Measurements from ENCODE around the gene C4BPA.

Gene C4BPA

DNA sequence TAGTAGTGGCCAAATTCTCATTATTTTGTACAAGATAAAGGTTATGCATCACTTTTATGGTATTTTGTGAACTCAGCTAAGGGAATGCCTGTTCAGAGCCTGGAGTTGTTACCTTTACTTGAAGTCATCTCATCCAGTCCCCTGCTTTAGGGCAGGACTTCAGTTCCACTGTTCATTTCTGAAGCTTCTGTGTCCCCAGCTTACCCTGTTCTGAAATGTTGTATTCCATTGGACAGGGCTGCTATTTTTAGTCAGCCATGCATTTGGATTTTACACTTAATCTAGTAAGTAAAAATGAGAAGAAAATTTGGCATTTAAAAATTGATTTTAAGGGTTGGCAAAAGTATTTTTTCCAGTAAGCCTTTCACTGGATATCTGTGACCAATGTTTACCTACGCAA, 27.0 kb upstream of the C4BPA start:
- Histone ChIP-seq H3K27me3 (no peaks in the 10 kb centered on the region), H3K27ac (no peak overlapping the region)
- TF ChIP-seq Cebpa-rat (IDR thresholded peaks at IDR 0.05) = no peak

DNA sequence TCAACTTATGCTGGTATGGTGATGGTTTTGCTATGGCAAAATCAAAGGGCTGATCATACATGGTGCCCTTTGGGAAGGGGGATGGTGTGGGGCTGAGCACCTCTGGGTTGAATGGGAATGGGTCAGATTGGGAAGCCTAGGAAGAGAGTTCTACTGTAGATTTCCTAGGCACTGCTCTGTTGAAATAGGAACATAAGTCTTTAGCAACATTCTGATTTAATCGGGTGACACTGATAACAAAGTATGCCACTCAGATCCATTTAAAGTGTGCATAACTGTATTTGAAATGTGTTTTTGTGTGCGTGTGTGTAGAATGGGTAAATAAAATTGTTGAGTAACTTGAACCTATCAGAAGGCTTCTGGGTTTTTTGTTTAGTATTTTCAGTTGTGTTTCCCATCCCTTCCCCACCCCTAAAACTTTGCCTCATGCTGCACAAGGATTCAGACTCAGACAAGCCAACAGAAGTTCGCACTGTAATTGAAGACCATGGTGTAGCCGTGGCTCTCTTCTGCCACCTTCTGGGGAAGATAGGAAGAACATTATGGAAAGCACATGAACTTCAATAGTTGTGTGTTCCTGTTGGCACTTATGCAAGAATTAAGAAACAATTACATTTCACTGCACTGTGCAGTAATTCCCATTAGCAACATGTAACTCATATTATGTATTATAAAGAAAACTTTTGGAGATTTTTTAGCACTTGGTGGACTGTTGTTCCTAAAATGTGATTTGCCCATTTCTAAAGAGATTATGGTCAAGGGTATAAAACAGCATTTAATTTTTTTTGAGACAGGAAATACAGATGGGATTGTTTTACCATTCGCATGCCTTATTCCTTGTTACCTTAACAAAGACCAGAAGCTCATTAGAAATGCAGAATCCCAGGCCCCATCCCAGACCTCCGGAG, 26.3 kb upstream of the C4BPA start:
- no peak overlapping the region for H3K9ac ChIP-seq
- no peak overlapping the region for H3K27ac ChIP-seq
- no peak overlapping the region for H3K4me3 ChIP-seq
- H3K36me3 ChIP-seq = no peaks in the 10 kb centered on the region
- no peaks in the 10 kb centered on the region for H3K27me3 ChIP-seq
- H3K4me1 ChIP-seq = no peaks in the 10 kb centered on the region
- H3K4me2 ChIP-seq = no peak overlapping the region
- no peaks in the 10 kb centered on the region for H3K9me3 ChIP-seq
- no peak for TF ChIP-seq Cebpa-rat (IDR thresholded peaks at IDR 0.05)
- H4K20me1 ChIP-seq = no peaks in the 10 kb centered on the region

More for the DNA sequence above, 27.0 kb upstream of the C4BPA start:
- H3K4me2 ChIP-seq = no peak overlapping the region
- no peaks in the 10 kb centered on the region for H3K9me3 ChIP-seq
- no peak overlapping the region for H3K9ac ChIP-seq
- no peaks in the 10 kb centered on the region for H3K4me1 ChIP-seq
- no peaks in the 10 kb centered on the region for H3K36me3 ChIP-seq
- H4K20me1 ChIP-seq = no peaks in the 10 kb centered on the region
- H3K4me3 ChIP-seq = no peak overlapping the region

DNA sequence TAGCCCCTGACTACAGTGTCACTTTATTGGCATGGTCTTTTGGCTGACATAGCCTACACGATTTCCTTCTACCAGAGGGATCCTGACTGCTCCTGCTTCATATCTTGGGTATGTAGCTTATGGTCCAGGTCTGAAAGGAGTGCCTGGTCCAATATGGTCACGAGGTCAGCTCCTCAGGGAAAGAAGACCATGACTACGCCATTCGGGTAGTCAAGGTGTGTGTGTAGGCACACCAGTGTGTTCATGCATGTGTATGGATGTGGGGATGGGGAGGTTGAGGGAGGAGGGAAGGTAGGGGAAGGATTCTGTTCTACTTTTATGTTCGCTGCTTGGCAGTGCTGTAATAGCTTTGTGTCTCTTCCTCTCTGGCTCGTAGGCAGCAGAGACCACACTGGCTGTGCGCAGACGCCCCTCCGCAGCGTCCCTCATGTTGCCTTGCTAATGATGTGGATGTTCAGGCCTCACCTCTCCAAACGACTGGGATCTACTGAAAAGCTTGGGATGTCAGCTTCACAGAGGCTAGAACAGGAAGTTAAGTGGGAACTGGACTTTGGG, 25.4 kb upstream of the C4BPA start:
- Histone ChIP-seq H3K4me3 (no peak overlapping the region), H3K27me3 (no peaks in the 10 kb centered on the region), H3K27ac (no peak overlapping the region), H3K9me3 (no peaks in the 10 kb centered on the region), H3K4me1 (no peaks in the 10 kb centered on the region), H3K36me3 (no peaks in the 10 kb centered on the region), H3K4me2 (no peak overlapping the region), H3K9ac (no peak overlapping the region), H4K20me1 (no peaks in the 10 kb centered on the region)
- no peak for TF ChIP-seq Cebpa-rat (IDR thresholded peaks at IDR 0.05)

DNA sequence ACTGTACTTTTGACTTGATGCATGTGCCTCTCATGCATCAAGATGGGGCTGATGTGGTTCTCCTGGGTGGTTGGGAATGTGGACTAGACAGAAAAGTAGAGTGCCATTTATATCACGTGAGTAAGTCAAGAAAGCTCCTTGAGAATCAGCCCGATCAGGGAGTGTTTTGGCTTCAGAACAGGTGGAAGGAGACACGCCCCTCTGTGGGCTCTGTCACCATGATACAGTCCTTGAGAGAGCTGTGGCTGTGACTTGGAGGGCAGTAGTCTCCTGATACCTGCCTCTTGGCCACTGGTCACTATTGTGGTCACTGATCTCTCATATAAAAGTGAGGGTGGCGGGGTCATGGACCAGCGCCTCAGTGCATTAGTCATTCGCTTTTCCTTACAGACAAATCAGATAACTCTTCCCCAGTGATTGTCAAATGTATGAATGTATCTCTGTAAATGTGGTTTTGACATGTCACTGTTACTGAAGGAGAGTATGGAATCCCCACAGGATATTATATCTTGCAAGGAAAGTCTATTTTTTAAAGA, 24.3 kb upstream of the C4BPA start:
- Histone ChIP-seq H3K4me3 (no peak overlapping the region), H3K4me1 (no peaks in the 10 kb centered on the region), H3K9me3 (no peaks in the 10 kb centered on the region), H4K20me1 (no peaks in the 10 kb centered on the region), H3K27ac (no peak overlapping the region), H3K9ac (no peak overlapping the region), H3K4me2 (no peak overlapping the region), H3K27me3 (no peaks in the 10 kb centered on the region), H3K36me3 (no peaks in the 10 kb centered on the region)
- no peak for TF ChIP-seq Cebpa-rat (IDR thresholded peaks at IDR 0.05)

DNA sequence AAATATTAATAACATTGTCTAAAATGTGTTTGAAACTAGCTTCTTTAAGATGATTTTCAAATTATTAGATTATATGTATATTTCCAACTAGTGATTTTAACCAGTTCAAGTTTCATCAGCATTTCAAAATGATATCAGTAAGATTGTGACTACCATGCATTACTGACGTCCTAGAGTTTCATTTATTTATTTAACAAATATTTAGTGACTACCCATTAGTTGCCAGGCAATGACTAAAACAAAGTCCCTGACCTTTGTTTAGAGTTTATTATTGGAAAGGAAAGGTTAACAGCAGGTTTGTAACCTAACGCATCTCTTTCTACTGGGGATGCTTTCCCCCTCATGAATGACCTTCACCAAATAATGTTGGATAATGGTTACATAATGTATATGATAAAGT, 22.9 kb upstream of the C4BPA start:
- H3K9me3 ChIP-seq = no peaks in the 10 kb centered on the region

DNA sequence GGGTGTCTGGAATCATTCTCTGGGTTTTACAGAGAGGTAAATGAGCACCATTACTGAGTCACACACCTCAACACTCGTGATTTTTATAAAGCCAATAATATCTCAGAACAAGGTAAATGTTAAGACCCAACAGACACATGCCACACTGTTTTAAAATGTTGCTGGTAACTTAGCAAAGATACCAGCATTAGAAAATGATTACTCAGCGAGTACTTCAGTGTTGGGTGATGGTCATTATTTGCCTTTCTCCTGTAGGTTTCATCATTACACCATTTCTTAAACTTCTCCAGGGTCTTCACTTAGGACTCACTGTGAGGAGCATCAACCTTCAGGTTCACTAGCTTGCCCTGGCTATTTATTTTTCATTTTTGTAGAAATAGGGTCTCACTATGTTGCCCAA, 22.2 kb upstream of the C4BPA start:
- Histone ChIP-seq H3K27me3 (no peaks in the 10 kb centered on the region), H3K27ac (no peak overlapping the region), H3K9ac (no peak overlapping the region), H3K4me3 (no peak overlapping the region), H3K4me1 (no peaks in the 10 kb centered on the region), H3K9me3 (no peaks in the 10 kb centered on the region), H3K36me3 (no peaks in the 10 kb centered on the region), H3K4me2 (no peak overlapping the region), H4K20me1 (no peaks in the 10 kb centered on the region)
- TF ChIP-seq Cebpa-rat (IDR thresholded peaks at IDR 0.05) = no peak

More for the DNA sequence above, 22.9 kb upstream of the C4BPA start:
- no peak overlapping the region for H3K4me2 ChIP-seq
- no peaks in the 10 kb centered on the region for H4K20me1 ChIP-seq
- no peak overlapping the region for H3K27ac ChIP-seq
- TF ChIP-seq Cebpa-rat (IDR thresholded peaks at IDR 0.05) = no peak
- H3K27me3 ChIP-seq = no peaks in the 10 kb centered on the region
- no peak overlapping the region for H3K9ac ChIP-seq
- H3K4me1 ChIP-seq = no peaks in the 10 kb centered on the region
- no peak overlapping the region for H3K4me3 ChIP-seq
- no peaks in the 10 kb centered on the region for H3K36me3 ChIP-seq

DNA sequence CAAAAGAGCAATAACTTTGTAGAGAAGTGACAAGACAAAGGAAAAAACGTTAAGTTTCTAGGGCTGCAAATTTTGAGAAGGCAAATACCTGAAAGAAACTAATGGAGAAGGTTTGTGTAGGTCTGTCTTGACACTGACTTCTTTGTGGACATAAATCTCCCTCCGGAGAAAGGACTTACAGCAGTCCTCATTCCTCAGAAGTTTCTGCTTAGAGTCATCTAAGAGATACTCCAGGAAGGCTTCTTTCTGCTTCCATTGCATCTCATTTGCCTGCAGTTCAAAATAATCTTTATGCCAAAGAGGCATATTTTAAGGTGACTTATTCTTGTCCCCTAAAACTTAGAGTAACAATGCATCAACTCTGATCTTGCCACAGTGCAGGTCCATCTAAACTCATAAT, 19.8 kb upstream of the C4BPA start:
- H3K27me3 ChIP-seq = no peaks in the 10 kb centered on the region
- H3K9ac ChIP-seq = no peak overlapping the region
- H3K9me3 ChIP-seq = no peaks in the 10 kb centered on the region
- TF ChIP-seq Cebpa-rat (IDR thresholded peaks at IDR 0.05) = no peak
- no peak overlapping the region for H3K4me2 ChIP-seq
- no peaks in the 10 kb centered on the region for H4K20me1 ChIP-seq
- no peak overlapping the region for H3K27ac ChIP-seq
- peaks cover 7% of the 10 kb centered on the region for H3K4me1 ChIP-seq
- no peaks in the 10 kb centered on the region for H3K36me3 ChIP-seq
- H3K4me3 ChIP-seq = no peak overlapping the region

DNA sequence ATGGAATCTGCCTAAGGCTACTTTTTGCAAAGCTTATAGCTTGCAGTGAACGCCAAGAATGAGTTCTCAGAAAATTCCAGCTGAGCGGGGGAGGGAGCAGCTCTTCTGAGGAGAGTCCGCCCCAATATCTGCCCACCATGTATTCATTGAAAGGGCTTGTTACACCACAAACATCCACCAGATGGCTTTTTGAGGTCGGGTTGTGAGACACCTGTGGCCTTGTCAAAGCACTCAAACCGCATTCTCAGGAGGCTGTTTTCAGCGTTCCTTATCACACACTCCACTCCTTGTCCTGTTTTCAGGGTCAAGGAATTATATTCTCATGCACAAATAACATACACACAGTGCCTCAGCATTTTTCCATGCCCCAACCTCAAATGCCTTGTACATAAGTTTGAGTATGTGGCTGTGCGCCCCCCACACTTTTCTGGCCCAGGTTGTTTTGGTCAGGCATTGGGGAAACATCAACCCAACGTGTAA, 19.3 kb upstream of the C4BPA start:
- H3K4me2 ChIP-seq = no peak overlapping the region
- no peak overlapping the region for H3K9ac ChIP-seq
- H3K27me3 ChIP-seq = no peaks in the 10 kb centered on the region
- H3K4me3 ChIP-seq = no peak overlapping the region
- no peak for TF ChIP-seq Cebpa-rat (IDR thresholded peaks at IDR 0.05)
- peaks cover 12% of the 10 kb centered on the region for H3K4me1 ChIP-seq
- no peaks in the 10 kb centered on the region for H4K20me1 ChIP-seq
- H3K27ac ChIP-seq = no peak overlapping the region
- no peaks in the 10 kb centered on the region for H3K9me3 ChIP-seq
- no peaks in the 10 kb centered on the region for H3K36me3 ChIP-seq

DNA sequence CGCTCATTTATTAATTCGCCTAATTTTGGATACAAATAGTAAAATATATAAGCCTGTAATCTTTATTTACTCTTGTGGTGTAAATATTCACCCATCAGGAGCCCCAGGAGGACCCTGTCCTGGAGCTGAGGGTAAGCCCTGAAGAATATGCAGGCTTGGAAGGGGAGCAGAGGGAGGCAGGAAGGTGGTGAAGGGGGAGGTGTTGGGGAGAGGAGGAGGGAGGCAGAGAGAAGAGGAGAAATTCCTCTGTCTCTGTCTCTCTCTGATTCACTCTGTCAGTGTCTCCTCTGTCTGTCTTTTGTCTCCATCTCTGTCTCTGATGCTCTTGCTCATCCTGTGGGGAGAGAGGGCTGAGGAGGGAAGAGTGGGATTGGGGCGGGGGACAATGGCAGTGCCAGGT, 18.1 kb upstream of the C4BPA start:
- H3K4me2 ChIP-seq = no peak overlapping the region
- H3K4me1 ChIP-seq = peaks cover 13% of the 10 kb centered on the region
- no peaks in the 10 kb centered on the region for H3K27me3 ChIP-seq
- H3K9ac ChIP-seq = no peak overlapping the region
- no peak overlapping the region for H3K4me3 ChIP-seq
- no peaks in the 10 kb centered on the region for H3K36me3 ChIP-seq
- H4K20me1 ChIP-seq = no peaks in the 10 kb centered on the region
- H3K27ac ChIP-seq = no peak overlapping the region
- no peaks in the 10 kb centered on the region for H3K9me3 ChIP-seq
- TF ChIP-seq Cebpa-rat (IDR thresholded peaks at IDR 0.05) = no peak

DNA sequence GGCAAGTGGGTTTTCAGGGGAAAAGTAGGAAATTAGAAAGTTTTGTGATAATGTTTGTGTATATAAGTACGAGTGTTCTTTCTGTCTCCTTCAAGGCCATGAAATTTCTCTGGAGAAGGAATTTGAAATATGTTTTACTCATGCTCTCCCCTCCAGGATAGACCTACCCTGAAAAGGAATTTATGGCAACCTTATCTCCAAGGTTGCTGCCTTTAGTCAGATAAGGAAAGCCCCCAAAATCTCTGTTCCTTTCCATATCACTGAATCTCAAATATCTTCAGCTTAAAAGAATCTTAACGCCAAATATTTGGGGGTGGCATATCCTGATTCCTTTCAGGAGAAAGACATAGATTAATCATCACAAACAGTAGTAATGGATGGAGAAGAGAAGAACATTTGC, 15.9 kb upstream of the C4BPA start:
- Histone ChIP-seq H3K27me3 (no peaks in the 10 kb centered on the region), H3K4me1 (peaks cover 13% of the 10 kb centered on the region), H4K20me1 (no peaks in the 10 kb centered on the region), H3K9ac (no peak overlapping the region), H3K27ac (no peak overlapping the region), H3K4me3 (no peak overlapping the region), H3K36me3 (no peaks in the 10 kb centered on the region), H3K4me2 (no peak overlapping the region), H3K9me3 (no peaks in the 10 kb centered on the region)
- TF ChIP-seq Cebpa-rat (IDR thresholded peaks at IDR 0.05) = no peak
